Neural cell (in vitro differentiated cells): ENCODE results near the gene HDHD3.

ENCODE experiments used
- CTCF ChIP-seq: fragments of 450-650 bp; IDR thresholded peaks from 2 replicates; pipeline ENCODE4 v1.5.1; 2014; ENCODE audit warnings: antibody characterized with exemption, mild to moderate bottlenecking, moderate library complexity; ENCODE audit not compliant: poor library complexity, severe bottlenecking
- EP300 ChIP-seq: fragments of 450-650 bp; conservative IDR thresholded peaks from 2 replicates; pipeline ENCODE4 v1.6.1; 2014; ENCODE audit warnings: antibody characterized with exemption, mild to moderate bottlenecking, moderate library complexity; ENCODE audit not compliant: poor library complexity, severe bottlenecking
- EZH2 ChIP-seq: fragments of 200-600, 300-800 bp; shearing (Covaris generic), sonication (generic); IDR thresholded peaks from 2 replicates; pipeline ENCODE4 v1.6.1; 2014; ENCODE audit warnings: antibody characterized with exemption, low read length, borderline replicate concordance, mild to moderate bottlenecking; ENCODE audit not compliant: insufficient read depth, poor library complexity, severe bottlenecking
- MXI1 ChIP-seq: fragments of 450-650 bp; conservative IDR thresholded peaks from 2 replicates; pipeline ENCODE4 v1.6.1; 2014; ENCODE audit warnings: antibody characterized with exemption, mild to moderate bottlenecking; ENCODE audit not compliant: poor library complexity, severe bottlenecking
- POLR2AphosphoS5 ChIP-seq: IDR thresholded peaks from 2 replicates; pipeline ENCODE4 v1.6.1; 2012
- RAD21 ChIP-seq: fragments of 450-650 bp; conservative IDR thresholded peaks from 2 replicates; pipeline ENCODE4 v1.6.1; 2014; ENCODE audit warnings: antibody characterized with exemption, mild to moderate bottlenecking, moderate library complexity
- REST ChIP-seq: IDR thresholded peaks from 2 replicates; pipeline ENCODE4 v1.6.1; 2012; ENCODE audit warnings: borderline replicate concordance
- TAF1 ChIP-seq: IDR thresholded peaks from 2 replicates; pipeline ENCODE4 v1.6.1; 2012; ENCODE audit warnings: low read depth

GRCh38 chr9:113403646-113404045 lies 26.9 kb upstream of the HDHD3 start:
- TF ChIP-seq CTCF (no peak), EZH2 (no peak), MXI1 (no peak), TAF1 (no peak), EP300 (no peak), RAD21 (no peak), REST (no peak), POLR2AphosphoS5 (no peak)
